K562 (cell line): ENCODE results near the gene CRYBA4. TPM values are rescaled to one million over a fixed set of nuclear protein-coding genes. Genes with fewer than 3 reads are reported as not detected.

Source experiments
- BRD9 ChIP-seq: fragments of 450-650 bp; IDR thresholded peaks from 2 replicates; pipeline ENCODE4 v1.6.1; 2018; ENCODE audit warnings: low read depth; ENCODE audit not compliant: partially characterized antibody
- CHCHD3 ChIP-seq: fragments of 250-450 bp; sonication (Bioruptor Pico); IDR thresholded peaks from 2 replicates; pipeline ENCODE4 v2.1.2; 2022; ENCODE audit warnings: mild to moderate bottlenecking
- DIDO1 ChIP-seq: fragments of 450-650 bp; IDR thresholded peaks from 2 replicates; pipeline ENCODE4 v1.6.1; 2016; ENCODE audit warnings: low read depth, missing biosample characterization, missing genetic modification characterization
- DPF2 ChIP-seq: fragments of 450-650 bp; IDR thresholded peaks from 2 replicates; pipeline ENCODE4 v1.6.1; 2016
- FOXP4 ChIP-seq: sonication (generic); formaldehyde crosslinking; IDR thresholded peaks from 2 replicates; pipeline ENCODE4 v1.8.0; 2022; ENCODE audit warnings: mild to moderate bottlenecking, missing genetic modification reagents, borderline replicate concordance
- HMGXB4 ChIP-seq: sonication (generic); formaldehyde crosslinking; IDR thresholded peaks from 2 replicates; pipeline ENCODE4 v1.8.1; 2023; ENCODE audit warnings: mild to moderate bottlenecking, missing genetic modification reagents
- JUND ChIP-seq, 2 experiments: IDR thresholded peaks; 2 replicates in 1 of 2; 3 replicates in 1 of 2; pipeline ENCODE4 v1.6.1; 2011; ENCODE audit warnings: borderline replicate concordance in 2 of 2, low read depth in 2 of 2, low read length in 2 of 2, improper control_type of control experiment in 1 of 2, missing biosample characterization in 1 of 2, missing genetic modification characterization in 1 of 2, missing genetic modification reagents in 1 of 2
- KAT8 ChIP-seq: fragments of 450-650 bp; IDR thresholded peaks from 2 replicates; pipeline ENCODE4 v1.6.1; 2016; ENCODE audit warnings: low read depth, mild to moderate bottlenecking
- LEF1 ChIP-seq: fragments of 450-650 bp; IDR thresholded peaks from 2 replicates; pipeline ENCODE4 v1.6.1; 2016; ENCODE audit warnings: mild to moderate bottlenecking
- MCM2 ChIP-seq: fragments of 450-650 bp; IDR thresholded peaks from 2 replicates; pipeline ENCODE4 v1.6.1; 2017; ENCODE audit warnings: low read depth, mild to moderate bottlenecking
- NEUROD1 ChIP-seq: fragments of 150-350 bp; IDR thresholded peaks from 2 replicates; pipeline ENCODE4 v1.6.1; 2014; ENCODE audit warnings: borderline replicate concordance, low read length, low read depth; ENCODE audit not compliant: partially characterized antibody
- NFATC3 ChIP-seq: fragments of 450-650 bp; IDR thresholded peaks from 2 replicates; pipeline ENCODE4 v1.6.1; 2017; ENCODE audit warnings: mild to moderate bottlenecking
- PTRF ChIP-seq: fragments of 450-650 bp; IDR thresholded peaks from 2 replicates; pipeline ENCODE4 v1.6.1; 2016; ENCODE audit warnings: mild to moderate bottlenecking, missing genetic modification characterization, missing compliant biosample characterization
- SNAPC5 ChIP-seq: fragments of 250-450 bp; sonication (Bioruptor Pico); IDR thresholded peaks from 2 replicates; pipeline ENCODE4 v1.8.0; 2021; ENCODE audit warnings: moderate library complexity, mild to moderate bottlenecking, inconsistent platforms
- TGIF2 ChIP-seq: sonication (generic); formaldehyde crosslinking; IDR thresholded peaks from 2 replicates; pipeline ENCODE4 v1.8.1; 2022; ENCODE audit warnings: mild to moderate bottlenecking, missing genetic modification reagents, moderate library complexity
- XRCC4 ChIP-seq: IDR thresholded peaks from one replicate; pipeline ENCODE4 v1.6.1; 2011; ENCODE audit not compliant: insufficient read depth, insufficient read length; ENCODE audit errors: extremely low read depth
- ZBTB26 ChIP-seq: fragments of 450-650 bp; formaldehyde crosslinking; IDR thresholded peaks from 2 replicates; pipeline ENCODE4 v1.4.0; 2022; ENCODE audit warnings: missing genetic modification characterization
- ZFP36 ChIP-seq: fragments of 150-350 bp; IDR thresholded peaks from 2 replicates; pipeline ENCODE4 v1.6.1; 2018; ENCODE audit warnings: low read length, low read depth; ENCODE audit not compliant: partially characterized antibody
- ZNF140 ChIP-seq: fragments of 250-450 bp; sonication (Bioruptor Pico); IDR thresholded peaks from 2 replicates; pipeline ENCODE4 v1.8.0; 2021; ENCODE audit warnings: moderate library complexity, mild to moderate bottlenecking, inconsistent platforms
- ZNF395 ChIP-seq: fragments of 200-800 bp; sonication (Bioruptor generic); IDR thresholded peaks from 2 replicates; pipeline ENCODE4 v1.6.1; 2017; ENCODE audit warnings: missing genetic modification characterization, missing compliant biosample characterization
- polyA plus RNA-seq, 8 experiments: library from polyadenylated mRNA; depleted of rRNA in 4 of 8; stranded (reverse) in 5 of 8; unstranded in 3 of 8; fragments of >200 nt; fragmentation: Nextera tagmentation in 2 of 8; fragmentation: Illumina TruSeq in 1 of 8; extraction: Ambion mirVana in 2 of 8; extraction: Trizol in 1 of 8; gene quantifications; 2 replicates each; pipeline versions ENCODE4 v1.2.1 to v1.2.3, GENCODE V29; 2011 to 2014; ENCODE audit warnings: inconsistent platforms in 1 of 8, missing spikeins in 1 of 8
- total RNA-seq, 7 experiments: library from RNA; depleted of rRNA in 6 of 7; stranded (reverse); fragments of >200 nt in 6 of 7; fragmentation: Illumina TruSeq in 2 of 7; extraction: Trizol in 2 of 7; gene quantifications; 2 replicates each; pipeline versions ENCODE4 v1.2.1 to v1.2.3, GENCODE V29; 2011 to 2021; ENCODE audit warnings: low replicate concordance in 1 of 7

Gene CRYBA4
- total and polyA plus RNA-seq, 9 of the 15 experiments (the other 6 are each of a cell fraction or from before 2014, with no cell fraction given) = 0.59 to 3.3 (median 1.6) TPM

GRCh38 chr22:26642465-26643417 lies 21.0 kb downstream of the CRYBA4 start (continued):
- TF ChIP-seq FOXP4 (no peak), JUND (IDR thresholded peaks at IDR 0.05; ENCODE audit: borderline replicate concordance, low read depth, low read length) (peak; percentile 65; the same call in 1 of the 2 replicates), JUND (tag; IDR thresholded peaks at IDR 0.05; ENCODE audit: borderline replicate concordance, low read depth, low read length) (peak; percentile 49; the same call in 1 of the 3 replicates), BRD9 (no peak), NEUROD1 (no peak), NFATC3 (peak; percentile 56; the same call in 1 of the 2 replicates), ZFP36 (no peak), KAT8 (no peak), PTRF (tag) (no peak), ZBTB26 (peak; percentile 62; the same call in 1 of the 2 replicates), ZNF140 (CRISPR knock-in tag) (no peak), LEF1 (no peak), TGIF2 (CRISPR knock-in tag) (no peak), CHCHD3 (no peak), DIDO1 (tag) (no peak), ZNF395 (CRISPR knock-in tag) (0 out of 2 replicates have a peak, but pooled peaks have one; percentile 7), MCM2 (no peak), HMGXB4 (no peak), SNAPC5 (CRISPR knock-in tag) (no peak), DPF2 (no peak; the same call in none of the 2 replicates), XRCC4 (no peak)
